SK-N-SH treated with all-trans-retinoic acid at 6 μM for 48 hours (cell line): ENCODE measurements around the gene KIF3B.

Source experiments
- ATAC-seq: fragments of 200-7000 bp; cut with Tn5 transposase; 3 replicates; pipeline ENCODE4 v1.9.1; 2020; ENCODE audit warnings: mild to moderate bottlenecking, moderate library complexity
- ARNTL ChIP-seq: fragments of 450-650 bp; formaldehyde crosslinking; IDR thresholded peaks from 2 replicates; pipeline ENCODE4 v1.5.0; 2020; ENCODE audit warnings: low read depth, mild to moderate bottlenecking, moderate library complexity, borderline replicate concordance
- ESRRG ChIP-seq: fragments of 250-450 bp; sonication (Bioruptor Pico); IDR thresholded peaks from 2 replicates; pipeline ENCODE4 v1.6.1; 2021; ENCODE audit warnings: mild to moderate bottlenecking
- GLIS3 ChIP-seq: fragments of 250-450 bp; sonication (Bioruptor Pico); IDR thresholded peaks from 2 replicates; pipeline ENCODE4 v1.5.0; 2020; ENCODE audit warnings: mild to moderate bottlenecking, moderate library complexity
- ISL1 ChIP-seq: fragments of 250-450 bp; sonication (Bioruptor Pico); IDR thresholded peaks from 2 replicates; pipeline ENCODE4 v2.1.2; 2022; ENCODE audit warnings: mild to moderate bottlenecking, moderate library complexity
- OSR1 ChIP-seq: fragments of 250-450 bp; sonication (Bioruptor Pico); IDR thresholded peaks from 2 replicates; pipeline ENCODE4 v1.8.0; 2022; ENCODE audit warnings: moderate library complexity, mild to moderate bottlenecking, inconsistent platforms
- PPARA ChIP-seq: fragments of 250-450 bp; sonication (Bioruptor Pico); IDR thresholded peaks from 2 replicates; pipeline ENCODE4 v1.5.0; 2020; ENCODE audit warnings: mild to moderate bottlenecking, borderline replicate concordance
- TCF4 ChIP-seq: fragments of 250-450 bp; sonication (Bioruptor Pico); IDR thresholded peaks from 2 replicates; pipeline ENCODE4 v1.8.0; 2021; ENCODE audit warnings: mild to moderate bottlenecking, moderate library complexity, borderline replicate concordance
- TOX ChIP-seq: fragments of 250-450 bp; sonication (Bioruptor Pico); IDR thresholded peaks from 2 replicates; pipeline ENCODE4 v1.8.0; 2021; ENCODE audit warnings: mild to moderate bottlenecking, moderate library complexity, borderline replicate concordance
- ZFP3 ChIP-seq: fragments of 250-450 bp; sonication (Bioruptor Pico); IDR thresholded peaks from 2 replicates; pipeline ENCODE4 v1.5.0; 2020; ENCODE audit warnings: mild to moderate bottlenecking, moderate library complexity
- ZFP30 ChIP-seq: fragments of 450-650 bp; formaldehyde crosslinking; IDR thresholded peaks from 2 replicates; pipeline ENCODE4 v1.5.0; 2022; ENCODE audit warnings: mild to moderate bottlenecking, moderate library complexity
- ZNF565 ChIP-seq: fragments of 450-650 bp; formaldehyde crosslinking; conservative IDR thresholded peaks from 2 replicates; pipeline ENCODE4 v1.5.0; 2020; ENCODE audit warnings: low read depth, mild to moderate bottlenecking, moderate library complexity
- ZNF70 ChIP-seq: fragments of 450-650 bp; formaldehyde crosslinking; IDR thresholded peaks from 2 replicates; pipeline ENCODE4 v1.5.0; 2020; ENCODE audit warnings: mild to moderate bottlenecking, moderate library complexity
- TF ChIP-seq, protein P1 (sequence below): fragments of 250-450 bp; sonication (Bioruptor Pico); IDR thresholded peaks from 2 replicates; pipeline ENCODE4 v1.8.0; 2021; ENCODE audit warnings: low read depth, mild to moderate bottlenecking, moderate library complexity, borderline replicate concordance
- TF ChIP-seq, protein P2 (sequence below): fragments of 250-450 bp; sonication (Bioruptor Pico); IDR thresholded peaks from 2 replicates; pipeline ENCODE4 v1.8.0; 2020; ENCODE audit warnings: mild to moderate bottlenecking, moderate library complexity, borderline replicate concordance
- TF ChIP-seq, protein P3 (sequence below): fragments of 250-450 bp; sonication (Bioruptor Pico); IDR thresholded peaks from 2 replicates; pipeline ENCODE4 v1.5.1; 2021; ENCODE audit warnings: mild to moderate bottlenecking, moderate library complexity
- TF ChIP-seq, protein P4 (sequence below): fragments of 250-450 bp; sonication (Bioruptor Pico); IDR thresholded peaks from 2 replicates; pipeline ENCODE4 v1.5.1; 2020; ENCODE audit warnings: low read depth, mild to moderate bottlenecking, moderate library complexity
- TF ChIP-seq, protein P5 (sequence below): fragments of 250-450 bp; sonication (Bioruptor Pico); IDR thresholded peaks from 2 replicates; pipeline ENCODE4 v1.5.0; 2020; ENCODE audit warnings: mild to moderate bottlenecking, moderate library complexity

KIF3B gene

DNA sequence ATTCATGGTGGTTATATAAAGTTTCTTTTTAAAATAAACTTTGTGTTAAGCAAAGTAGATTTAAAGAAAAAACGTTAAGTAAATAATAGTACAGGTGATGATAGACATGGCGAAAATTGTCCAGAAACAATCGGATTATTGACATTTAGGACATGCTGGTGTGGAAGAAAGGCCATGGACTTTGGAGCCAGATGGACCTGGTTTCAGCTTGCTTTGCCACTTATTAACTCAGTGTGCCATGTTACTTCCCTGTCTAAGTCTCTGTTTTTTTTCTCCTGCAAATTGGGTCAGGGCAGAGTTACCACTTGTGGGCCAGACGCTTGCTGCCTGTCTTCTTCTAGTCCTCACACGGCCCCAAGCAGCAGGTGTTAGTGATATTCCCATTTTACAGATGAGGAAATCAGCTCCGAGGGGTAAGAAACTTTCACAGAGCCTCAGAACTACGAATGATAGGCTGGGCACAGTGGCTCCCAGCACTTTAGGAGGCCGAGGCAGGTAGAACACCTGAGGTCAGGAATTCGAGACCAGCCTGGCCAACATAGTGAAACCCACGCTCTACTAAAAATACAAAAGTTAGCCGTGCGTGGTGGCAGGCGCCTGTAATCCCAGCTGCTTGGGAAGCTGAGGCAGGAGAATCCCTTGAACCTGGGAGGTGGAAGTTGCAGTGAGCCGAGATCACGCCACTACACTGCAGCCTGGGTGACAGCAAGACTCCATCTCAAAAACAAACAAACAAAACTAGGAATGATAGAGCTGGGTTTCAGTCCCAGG is 12.4 kb downstream of the KIF3B start (continued):
- TF ChIP-seq, protein P1, sequence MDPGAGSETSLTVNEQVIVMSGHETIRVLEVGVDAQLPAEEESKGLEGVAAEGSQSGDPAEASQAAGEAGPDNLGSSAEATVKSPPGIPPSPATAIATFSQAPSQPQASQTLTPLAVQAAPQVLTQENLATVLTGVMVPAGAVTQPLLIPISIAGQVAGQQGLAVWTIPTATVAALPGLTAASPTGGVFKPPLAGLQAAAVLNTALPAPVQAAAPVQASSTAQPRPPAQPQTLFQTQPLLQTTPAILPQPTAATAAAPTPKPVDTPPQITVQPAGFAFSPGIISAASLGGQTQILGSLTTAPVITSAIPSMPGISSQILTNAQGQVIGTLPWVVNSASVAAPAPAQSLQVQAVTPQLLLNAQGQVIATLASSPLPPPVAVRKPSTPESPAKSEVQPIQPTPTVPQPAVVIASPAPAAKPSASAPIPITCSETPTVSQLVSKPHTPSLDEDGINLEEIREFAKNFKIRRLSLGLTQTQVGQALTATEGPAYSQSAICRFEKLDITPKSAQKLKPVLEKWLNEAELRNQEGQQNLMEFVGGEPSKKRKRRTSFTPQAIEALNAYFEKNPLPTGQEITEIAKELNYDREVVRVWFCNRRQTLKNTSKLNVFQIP, result no peak
- TF ChIP-seq ISL1 (no peak), PPARA (no peak), GLIS3 (CRISPR knock-in tag) (no peak), ESRRG (no peak), TCF4 (CRISPR knock-in tag) (no peak)

DNA sequence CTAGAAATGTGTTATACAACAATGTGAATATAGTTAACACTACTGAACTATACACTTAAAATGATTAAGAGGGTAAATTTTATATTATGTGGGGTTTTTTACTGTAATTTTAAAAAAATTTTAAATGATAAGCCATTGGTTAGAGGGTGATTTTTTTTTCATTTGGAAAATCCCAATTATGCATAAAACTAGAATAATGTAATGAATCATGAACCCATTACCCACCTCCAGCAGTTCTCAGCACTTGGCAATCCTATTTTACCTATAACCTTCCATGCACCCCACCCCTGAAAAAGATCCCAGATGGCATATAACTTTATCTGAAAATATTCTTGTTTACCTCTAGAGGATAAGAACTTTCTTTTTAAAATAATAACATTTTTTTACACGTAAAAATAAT is 13.7 kb downstream of the KIF3B start:
- ATAC-seq, result no peak

DNA sequence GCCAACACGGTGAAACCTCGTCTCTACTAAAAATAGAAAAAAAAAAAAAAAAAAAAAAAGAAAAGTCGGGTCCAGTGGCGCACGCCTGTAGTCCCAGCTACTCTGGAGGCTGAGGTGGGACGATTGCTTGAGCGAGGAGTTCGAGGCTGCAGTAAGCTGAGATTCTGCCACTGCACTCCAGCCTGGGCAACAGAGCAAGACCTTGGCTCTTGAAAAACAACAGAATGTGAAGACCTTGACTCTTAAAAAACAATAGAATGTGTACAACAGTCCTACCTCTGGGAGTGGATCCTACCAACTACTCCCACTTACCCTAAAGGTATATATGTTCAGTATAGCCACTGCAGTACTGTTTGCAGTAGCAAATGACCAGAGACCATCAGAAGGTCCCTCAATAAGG is 15.1 kb downstream of the KIF3B start:
- ATAC-seq, result no peak
- no peak for TF ChIP-seq ZNF70 (CRISPR knock-in tag)
- TF ChIP-seq PPARA, result no peak

More for the DNA sequence above, 13.7 kb downstream of the KIF3B start:
- TF ChIP-seq, protein P2, sequence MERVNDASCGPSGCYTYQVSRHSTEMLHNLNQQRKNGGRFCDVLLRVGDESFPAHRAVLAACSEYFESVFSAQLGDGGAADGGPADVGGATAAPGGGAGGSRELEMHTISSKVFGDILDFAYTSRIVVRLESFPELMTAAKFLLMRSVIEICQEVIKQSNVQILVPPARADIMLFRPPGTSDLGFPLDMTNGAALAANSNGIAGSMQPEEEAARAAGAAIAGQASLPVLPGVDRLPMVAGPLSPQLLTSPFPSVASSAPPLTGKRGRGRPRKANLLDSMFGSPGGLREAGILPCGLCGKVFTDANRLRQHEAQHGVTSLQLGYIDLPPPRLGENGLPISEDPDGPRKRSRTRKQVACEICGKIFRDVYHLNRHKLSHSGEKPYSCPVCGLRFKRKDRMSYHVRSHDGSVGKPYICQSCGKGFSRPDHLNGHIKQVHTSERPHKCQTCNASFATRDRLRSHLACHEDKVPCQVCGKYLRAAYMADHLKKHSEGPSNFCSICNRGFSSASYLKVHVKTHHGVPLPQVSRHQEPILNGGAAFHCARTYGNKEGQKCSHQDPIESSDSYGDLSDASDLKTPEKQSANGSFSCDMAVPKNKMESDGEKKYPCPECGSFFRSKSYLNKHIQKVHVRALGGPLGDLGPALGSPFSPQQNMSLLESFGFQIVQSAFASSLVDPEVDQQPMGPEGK, result no peak
- TF ChIP-seq GLIS3 (CRISPR knock-in tag) (no peak), ARNTL (CRISPR knock-in tag) (no peak), ZFP30 (CRISPR knock-in tag) (no peak), TOX (CRISPR knock-in tag) (no peak), ISL1 (no peak), ZNF565 (CRISPR knock-in tag) (no peak), OSR1 (CRISPR knock-in tag) (no peak)
- TF ChIP-seq, protein P3, sequence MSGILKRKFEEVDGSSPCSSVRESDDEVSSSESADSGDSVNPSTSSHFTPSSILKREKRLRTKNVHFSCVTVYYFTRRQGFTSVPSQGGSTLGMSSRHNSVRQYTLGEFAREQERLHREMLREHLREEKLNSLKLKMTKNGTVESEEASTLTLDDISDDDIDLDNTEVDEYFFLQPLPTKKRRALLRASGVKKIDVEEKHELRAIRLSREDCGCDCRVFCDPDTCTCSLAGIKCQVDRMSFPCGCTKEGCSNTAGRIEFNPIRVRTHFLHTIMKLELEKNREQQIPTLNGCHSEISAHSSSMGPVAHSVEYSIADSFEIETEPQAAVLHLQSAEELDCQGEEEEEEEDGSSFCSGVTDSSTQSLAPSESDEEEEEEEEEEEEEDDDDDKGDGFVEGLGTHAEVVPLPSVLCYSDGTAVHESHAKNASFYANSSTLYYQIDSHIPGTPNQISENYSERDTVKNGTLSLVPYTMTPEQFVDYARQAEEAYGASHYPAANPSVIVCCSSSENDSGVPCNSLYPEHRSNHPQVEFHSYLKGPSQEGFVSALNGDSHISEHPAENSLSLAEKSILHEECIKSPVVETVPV (CRISPR knock-in tag), result no peak
- TF ChIP-seq, protein P1, result no peak
- TF ChIP-seq, protein P4, sequence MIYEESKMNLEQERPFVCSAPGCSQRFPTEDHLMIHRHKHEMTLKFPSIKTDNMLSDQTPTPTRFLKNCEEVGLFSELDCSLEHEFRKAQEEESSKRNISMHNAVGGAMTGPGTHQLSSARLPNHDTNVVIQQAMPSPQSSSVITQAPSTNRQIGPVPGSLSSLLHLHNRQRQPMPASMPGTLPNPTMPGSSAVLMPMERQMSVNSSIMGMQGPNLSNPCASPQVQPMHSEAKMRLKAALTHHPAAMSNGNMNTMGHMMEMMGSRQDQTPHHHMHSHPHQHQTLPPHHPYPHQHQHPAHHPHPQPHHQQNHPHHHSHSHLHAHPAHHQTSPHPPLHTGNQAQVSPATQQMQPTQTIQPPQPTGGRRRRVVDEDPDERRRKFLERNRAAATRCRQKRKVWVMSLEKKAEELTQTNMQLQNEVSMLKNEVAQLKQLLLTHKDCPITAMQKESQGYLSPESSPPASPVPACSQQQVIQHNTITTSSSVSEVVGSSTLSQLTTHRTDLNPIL (CRISPR knock-in tag), result no peak
- TF ChIP-seq, protein P5, sequence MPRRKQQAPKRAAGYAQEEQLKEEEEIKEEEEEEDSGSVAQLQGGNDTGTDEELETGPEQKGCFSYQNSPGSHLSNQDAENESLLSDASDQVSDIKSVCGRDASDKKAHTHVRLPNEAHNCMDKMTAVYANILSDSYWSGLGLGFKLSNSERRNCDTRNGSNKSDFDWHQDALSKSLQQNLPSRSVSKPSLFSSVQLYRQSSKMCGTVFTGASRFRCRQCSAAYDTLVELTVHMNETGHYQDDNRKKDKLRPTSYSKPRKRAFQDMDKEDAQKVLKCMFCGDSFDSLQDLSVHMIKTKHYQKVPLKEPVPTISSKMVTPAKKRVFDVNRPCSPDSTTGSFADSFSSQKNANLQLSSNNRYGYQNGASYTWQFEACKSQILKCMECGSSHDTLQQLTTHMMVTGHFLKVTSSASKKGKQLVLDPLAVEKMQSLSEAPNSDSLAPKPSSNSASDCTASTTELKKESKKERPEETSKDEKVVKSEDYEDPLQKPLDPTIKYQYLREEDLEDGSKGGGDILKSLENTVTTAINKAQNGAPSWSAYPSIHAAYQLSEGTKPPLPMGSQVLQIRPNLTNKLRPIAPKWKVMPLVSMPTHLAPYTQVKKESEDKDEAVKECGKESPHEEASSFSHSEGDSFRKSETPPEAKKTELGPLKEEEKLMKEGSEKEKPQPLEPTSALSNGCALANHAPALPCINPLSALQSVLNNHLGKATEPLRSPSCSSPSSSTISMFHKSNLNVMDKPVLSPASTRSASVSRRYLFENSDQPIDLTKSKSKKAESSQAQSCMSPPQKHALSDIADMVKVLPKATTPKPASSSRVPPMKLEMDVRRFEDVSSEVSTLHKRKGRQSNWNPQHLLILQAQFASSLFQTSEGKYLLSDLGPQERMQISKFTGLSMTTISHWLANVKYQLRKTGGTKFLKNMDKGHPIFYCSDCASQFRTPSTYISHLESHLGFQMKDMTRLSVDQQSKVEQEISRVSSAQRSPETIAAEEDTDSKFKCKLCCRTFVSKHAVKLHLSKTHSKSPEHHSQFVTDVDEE, result no peak

DNA sequence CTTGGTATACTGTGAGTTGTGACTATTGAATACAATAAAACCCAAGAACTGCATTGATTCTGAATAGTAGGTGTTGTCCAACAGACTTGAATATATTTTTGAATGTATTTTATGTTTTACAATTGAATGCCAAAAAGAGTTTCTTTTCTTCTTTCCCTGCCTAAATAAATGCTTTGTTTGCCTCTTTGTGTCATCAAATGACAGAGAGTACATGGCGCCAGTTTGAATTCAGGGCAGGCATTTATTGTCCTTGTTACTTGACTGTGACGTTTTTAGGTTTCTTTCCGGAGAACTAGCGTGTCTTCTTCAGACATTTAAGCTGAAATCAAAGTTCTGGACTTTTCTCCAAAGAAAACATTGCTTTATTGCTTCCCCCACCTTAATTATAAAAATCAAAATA is 16.6 kb downstream of the KIF3B start:
- no peak for ATAC-seq
- TF ChIP-seq TCF4 (CRISPR knock-in tag) (no peak), GLIS3 (CRISPR knock-in tag) (no peak), TOX (CRISPR knock-in tag) (no peak), ZFP3 (CRISPR knock-in tag) (no peak), PPARA (no peak), ARNTL (CRISPR knock-in tag) (no peak), ISL1 (no peak)
- TF ChIP-seq, protein P1, result no peak
- TF ChIP-seq, protein P5, result no peak
